Stimulated activated memory B cell treated with anti-CD40 and anti-IgM and Interleukin-4, amounts not matched to agents 10 μg/mL and 1 μg/mL and 100 μg/mL, for 72 hours (primary cell): ENCODE data around the gene GON7.

Source experiments
- ATAC-seq: fragments of 150-1000 bp; cut with Tn5 transposase; 2 replicates; pipeline ENCODE4 v1.10.0; 2021
- H3K27ac Mint-ChIP-seq: one replicate; pipeline ENCODE4 v1.8.0; 2022; ENCODE audit warnings: mild to moderate bottlenecking, mixed read lengths
- H3K27me3 Mint-ChIP-seq: one replicate; pipeline ENCODE4 v1.8.0; 2022; ENCODE audit warnings: mixed read lengths
- H3K36me3 Mint-ChIP-seq: one replicate; pipeline ENCODE4 v1.8.0; 2022; ENCODE audit warnings: mixed read lengths
- H3K4me1 Mint-ChIP-seq: one replicate; pipeline ENCODE4 v1.8.0; 2022; ENCODE audit warnings: mixed read lengths
- H3K4me3 Mint-ChIP-seq: one replicate; pipeline ENCODE4 v1.8.0; 2022; ENCODE audit warnings: mild to moderate bottlenecking, moderate library complexity, mixed read lengths
- H3K9me3 Mint-ChIP-seq: one replicate; pipeline ENCODE4 v1.8.0; 2022; ENCODE audit warnings: mixed read lengths

The GON7 gene

DNA sequence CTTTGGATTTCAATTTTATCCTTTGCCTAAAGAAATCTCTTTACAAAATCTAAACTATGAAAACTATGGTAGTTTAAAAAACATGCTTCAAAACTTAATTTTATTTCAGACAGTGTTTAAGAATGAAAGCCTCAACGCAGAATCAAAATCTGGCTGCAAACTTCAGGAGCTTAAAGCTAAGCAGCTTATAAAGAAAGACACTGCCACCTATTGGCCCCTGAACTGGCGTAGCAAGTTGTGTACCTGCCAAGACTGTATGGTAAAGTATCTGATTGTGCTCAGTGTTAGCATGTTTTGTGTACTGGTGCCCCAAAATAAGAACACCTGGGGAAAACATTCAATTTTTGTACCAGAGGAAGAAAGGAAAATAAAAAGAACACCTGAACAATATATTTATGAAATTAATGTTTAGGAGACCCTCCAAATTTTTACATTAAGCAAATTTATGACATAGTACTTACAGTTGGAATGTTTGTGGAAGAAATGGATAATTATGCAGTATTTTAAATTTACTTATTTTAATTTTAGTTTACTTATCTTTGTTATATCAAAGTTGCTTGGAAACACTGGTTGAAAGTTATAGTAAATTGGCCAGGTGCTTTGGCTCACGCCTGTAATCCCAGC lies 12.3 kb upstream of the GON7 start:
- no peak overlapping the region for H3K4me3 Mint-ChIP-seq
- ATAC-seq: peak; percentile 59
- H3K4me1 Mint-ChIP-seq: no peaks in the 10 kb centered on the region
- peaks cover 45% of the 10 kb centered on the region for H3K36me3 Mint-ChIP-seq
- no peak overlapping the region for H3K27ac Mint-ChIP-seq
- no peaks in the 10 kb centered on the region for H3K9me3 Mint-ChIP-seq
- no peaks in the 10 kb centered on the region for H3K27me3 Mint-ChIP-seq

DNA sequence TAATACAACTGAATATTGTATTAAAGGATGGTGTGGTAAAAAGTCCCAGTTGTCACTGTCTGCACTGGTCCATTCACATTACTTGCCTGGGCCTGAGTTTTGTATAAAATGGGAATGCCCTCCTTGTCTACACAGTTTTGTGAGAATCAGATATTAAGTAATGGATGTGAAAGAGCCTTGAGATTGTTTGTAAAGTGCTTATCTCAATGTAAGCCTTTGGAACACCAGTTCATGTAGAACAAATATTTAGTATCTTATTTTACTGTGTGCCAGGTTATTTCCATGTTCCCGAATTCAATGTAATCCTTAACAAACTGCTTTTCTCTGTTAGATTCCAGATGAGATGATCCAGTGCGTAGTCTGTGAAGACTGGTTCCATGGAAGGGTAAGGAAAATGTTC lies 7.7 kb upstream of the GON7 start:
- no peaks in the 10 kb centered on the region for H3K27me3 Mint-ChIP-seq
- H3K9me3 Mint-ChIP-seq: no peaks in the 10 kb centered on the region
- peaks cover 38% of the 10 kb centered on the region for H3K36me3 Mint-ChIP-seq
- no peak overlapping the region for H3K27ac Mint-ChIP-seq
- ATAC-seq: no peak
- peaks cover 19% of the 10 kb centered on the region for H3K4me1 Mint-ChIP-seq
- H3K4me3 Mint-ChIP-seq: no peak overlapping the region

DNA sequence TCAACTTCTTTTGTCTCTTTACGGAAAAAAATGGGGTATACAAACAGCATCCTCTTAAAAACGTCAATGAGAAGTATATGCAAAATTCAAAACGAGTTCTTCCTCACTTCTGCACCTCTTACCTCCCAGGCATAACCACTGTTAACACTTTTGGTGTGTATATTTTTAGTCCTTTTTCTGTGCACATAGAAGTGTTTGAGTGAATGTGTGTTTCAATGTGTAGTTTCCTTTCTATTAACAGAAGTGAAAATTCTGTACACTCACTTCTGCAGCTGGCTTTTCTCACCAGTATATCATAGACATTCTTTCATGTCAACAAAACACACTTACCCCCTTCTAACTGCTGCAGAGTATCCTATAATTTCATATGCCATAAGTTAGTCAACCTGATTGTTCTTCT lies 5.6 kb upstream of the GON7 start:
- H3K27ac Mint-ChIP-seq: peak overlapping the region; percentile 18
- no peak overlapping the region for H3K4me3 Mint-ChIP-seq
- ATAC-seq: peak; percentile 50
- H3K27me3 Mint-ChIP-seq: no peaks in the 10 kb centered on the region
- H3K4me1 Mint-ChIP-seq: peaks cover 38% of the 10 kb centered on the region
- H3K9me3 Mint-ChIP-seq: no peaks in the 10 kb centered on the region
- peaks cover 25% of the 10 kb centered on the region for H3K36me3 Mint-ChIP-seq

- peak; percentile 77 for ATAC-seq
- Mint-ChIP-seq H3K27me3 (no peaks in the 10 kb centered on the region), H3K9me3 (no peaks in the 10 kb centered on the region), H3K36me3 (peaks cover 11% of the 10 kb centered on the region), H3K4me3 (peak overlapping the region; percentile 92), H3K27ac (peak overlapping the region; percentile 86), H3K4me1 (peaks cover 65% of the 10 kb centered on the region)
Observed at GRCh38 chr14:93207468-93208308, 823 bp upstream of the GON7 start.

- Mint-ChIP-seq H3K27ac (no peak overlapping the region), H3K36me3 (peaks cover 5% of the 10 kb centered on the region)
Observed at GRCh38 chr14:93201155-93201704, 5.6 kb downstream of the GON7 start.

GRCh38 chr14:93200553-93200952 lies 6.3 kb downstream of the GON7 start:
- Mint-ChIP-seq H3K4me1 (peaks cover 17% of the 10 kb centered on the region), H3K27me3 (no peaks in the 10 kb centered on the region), H3K9me3 (no peaks in the 10 kb centered on the region), H3K4me3 (no peak overlapping the region), H3K27ac (no peak overlapping the region), H3K36me3 (peaks cover 5% of the 10 kb centered on the region)
- ATAC-seq: no peak

More at GRCh38 chr14:93201155-93201704, 5.6 kb downstream of the GON7 start:
- Mint-ChIP-seq H3K4me3 (no peak overlapping the region), H3K9me3 (no peaks in the 10 kb centered on the region), H3K27me3 (no peaks in the 10 kb centered on the region), H3K4me1 (peaks cover 23% of the 10 kb centered on the region)
- ATAC-seq: no peak

- Mint-ChIP-seq H3K4me3 (no peak overlapping the region), H3K36me3 (no peaks in the 10 kb centered on the region), H3K4me1 (peaks cover 2% of the 10 kb centered on the region), H3K27ac (no peak overlapping the region), H3K9me3 (no peaks in the 10 kb centered on the region), H3K27me3 (no peaks in the 10 kb centered on the region)
- no peak for ATAC-seq
Observed at GRCh38 chr14:93199031-93199430, 7.8 kb downstream of the GON7 start.

DNA sequence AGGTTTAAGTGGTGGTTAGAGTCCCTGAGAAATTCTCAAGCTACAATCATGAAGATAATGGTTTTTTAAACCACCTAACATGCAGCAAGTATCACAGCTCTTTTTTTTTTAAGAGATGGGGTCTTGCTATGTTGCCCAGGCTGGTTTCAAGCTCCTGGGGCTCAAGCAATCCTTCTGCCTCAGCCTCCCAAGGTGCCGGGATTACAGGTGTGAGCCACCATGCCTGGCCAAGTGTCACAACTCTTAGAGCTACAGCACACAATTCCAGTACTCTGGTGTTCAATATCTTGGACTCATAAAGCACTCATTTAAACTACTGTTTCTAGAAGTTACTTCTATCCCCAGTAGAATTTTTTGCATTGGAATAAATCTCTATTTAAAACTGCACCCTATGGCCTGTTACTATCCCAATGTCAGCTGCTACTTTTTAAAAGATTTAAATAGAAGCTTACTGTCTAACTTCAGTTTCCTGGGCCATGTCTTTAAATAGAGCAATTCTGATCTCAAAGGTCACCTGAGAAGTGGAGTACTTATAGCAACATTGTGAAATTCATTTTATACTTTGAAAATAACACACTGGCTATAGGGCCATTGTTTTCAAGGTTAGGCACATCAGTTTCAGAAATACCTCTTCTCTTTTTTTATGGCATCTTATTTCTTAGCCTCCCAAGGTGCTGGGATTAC lies 11.4 kb downstream of the GON7 start:
- H3K4me3 Mint-ChIP-seq: no peak overlapping the region

DNA sequence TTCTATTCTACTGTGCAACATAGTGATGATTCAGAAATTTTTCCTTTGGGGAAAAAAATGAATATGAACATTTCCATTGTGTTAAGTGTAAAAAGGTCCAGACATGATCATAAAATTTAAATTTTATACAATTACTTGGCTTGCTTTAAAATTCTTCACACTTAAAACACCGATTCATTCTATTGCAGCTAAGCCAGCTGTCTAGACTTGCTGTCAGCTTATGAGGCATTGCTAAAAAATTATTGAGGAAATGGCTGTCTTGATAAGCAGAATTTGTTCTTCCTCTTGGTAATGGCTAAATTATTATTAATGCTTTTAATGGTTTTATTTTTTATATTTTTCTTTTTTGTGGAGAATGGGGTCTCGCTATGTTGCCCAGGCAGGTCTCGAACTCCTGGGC lies 19.9 kb downstream of the GON7 start:
- no peak overlapping the region for H3K27ac Mint-ChIP-seq
- no peak overlapping the region for H3K4me3 Mint-ChIP-seq
- no peaks in the 10 kb centered on the region for H3K9me3 Mint-ChIP-seq
- H3K27me3 Mint-ChIP-seq: no peaks in the 10 kb centered on the region
- H3K36me3 Mint-ChIP-seq: peaks cover 15% of the 10 kb centered on the region
- H3K4me1 Mint-ChIP-seq: peaks cover 29% of the 10 kb centered on the region
- ATAC-seq: no peak

More for the DNA sequence above, 11.4 kb downstream of the GON7 start:
- no peak for ATAC-seq
- no peak overlapping the region for H3K27ac Mint-ChIP-seq
- H3K9me3 Mint-ChIP-seq: no peaks in the 10 kb centered on the region
- H3K27me3 Mint-ChIP-seq: no peaks in the 10 kb centered on the region
- H3K4me1 Mint-ChIP-seq: no peaks in the 10 kb centered on the region
- H3K36me3 Mint-ChIP-seq: peaks cover 3% of the 10 kb centered on the region

- H3K27me3 Mint-ChIP-seq: no peaks in the 10 kb centered on the region
- H3K4me1 Mint-ChIP-seq: peaks cover 29% of the 10 kb centered on the region
- H3K27ac Mint-ChIP-seq: peak overlapping the region; percentile 88
Observed at GRCh38 chr14:93186466-93186865, 20.4 kb downstream of the GON7 start.

GRCh38 chr14:93185349-93185720 lies 21.5 kb downstream of the GON7 start:
- H3K4me1 Mint-ChIP-seq: peaks cover 29% of the 10 kb centered on the region

More at GRCh38 chr14:93186466-93186865, 20.4 kb downstream of the GON7 start:
- Mint-ChIP-seq H3K36me3 (peaks cover 19% of the 10 kb centered on the region), H3K9me3 (no peaks in the 10 kb centered on the region), H3K4me3 (peak overlapping the region; percentile 68)
- ATAC-seq: no peak

GRCh38 chr14:93184391-93185348 lies 22.2 kb downstream of the GON7 start, which contains the start of the genes LYSET and MOAP1:
Gene LYSET (plus strand): TSS chr14:93185317. CDS start chr14:93185406, 89 bp downstream.
Gene MOAP1 (minus strand): TSS chr14:93184897. CDS start chr14:93184242, 655 bp downstream.
- H3K36me3 Mint-ChIP-seq: peaks cover 14% of the 10 kb centered on the region
- H3K27me3 Mint-ChIP-seq: no peaks in the 10 kb centered on the region
- H3K27ac Mint-ChIP-seq: peak within 1 kb of the TSS; percentile 88

More at GRCh38 chr14:93185349-93185720, 21.5 kb downstream of the GON7 start:
- Mint-ChIP-seq H3K4me3 (peak overlapping the region; percentile 93), H3K36me3 (peaks cover 15% of the 10 kb centered on the region), H3K9me3 (no peaks in the 10 kb centered on the region), H3K27ac (peak overlapping the region; percentile 88), H3K27me3 (no peaks in the 10 kb centered on the region)
- no peak for ATAC-seq

DNA sequence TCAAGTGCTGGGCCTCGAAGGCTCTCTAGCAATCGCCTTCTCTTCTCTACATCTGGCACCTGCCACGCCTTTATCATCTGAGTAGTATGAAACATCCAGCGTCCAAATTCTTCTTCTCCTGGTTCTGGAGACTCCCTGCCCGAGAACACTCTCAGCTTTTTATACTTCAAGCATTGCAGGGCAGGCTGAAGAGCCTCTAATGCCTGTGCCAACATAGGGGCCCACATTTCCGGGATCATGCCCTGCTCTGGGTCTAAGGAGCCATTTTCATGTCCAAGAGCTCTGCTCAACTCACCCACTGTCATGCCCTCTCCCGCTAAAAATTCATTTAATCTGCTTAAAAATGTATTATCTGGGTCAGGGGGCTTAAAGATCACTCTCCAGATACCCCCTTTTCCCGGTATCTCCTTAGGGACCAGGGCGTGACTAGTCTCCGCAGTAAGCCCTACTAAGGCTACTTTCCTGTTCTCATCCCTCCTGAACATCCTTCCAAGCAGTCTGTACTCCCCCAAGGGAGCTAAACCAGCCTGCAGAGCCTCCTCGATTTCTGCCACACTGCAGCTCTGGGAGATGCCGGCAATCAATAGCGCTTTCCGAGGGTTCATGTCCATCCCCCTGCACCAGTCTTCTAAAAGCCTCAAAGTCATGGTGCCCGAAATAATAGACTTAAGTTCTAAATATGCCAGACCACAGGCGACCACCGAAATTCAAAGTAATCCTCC lies 23.1 kb downstream of the GON7 start:
- Mint-ChIP-seq H3K27me3 (no peaks in the 10 kb centered on the region), H3K9me3 (no peaks in the 10 kb centered on the region), H3K36me3 (peaks cover 9% of the 10 kb centered on the region), H3K4me3 (peak overlapping the region; percentile 87), H3K4me1 (peaks cover 29% of the 10 kb centered on the region), H3K27ac (peak overlapping the region; percentile 88)
- no peak for ATAC-seq

More at GRCh38 chr14:93184391-93185348, 22.2 kb downstream of the GON7 start, which contains the start of the genes LYSET and MOAP1:
- H3K4me3 Mint-ChIP-seq: peak within 1 kb of the TSS; percentile 93
- peak; percentile 95 for ATAC-seq
- H3K9me3 Mint-ChIP-seq: no peaks in the 10 kb centered on the region
- peaks cover 29% of the 10 kb centered on the region for H3K4me1 Mint-ChIP-seq
